ENCODE results near the gene RGL2. TPM values are rescaled to one million over a fixed set of nuclear protein-coding genes. Genes with fewer than 3 reads are reported as not detected.
"Not testable (repeated sequence)": the region's sequence is repeated elsewhere in the genome, so short reads cannot be mapped to it uniquely, and the experiment has no call there.

The RGL2 gene
- total and polyA plus RNA-seq, 8 donors: 83.3 to 157 (median 137) TPM

- DNase-seq: no peak
- no peak for ATAC-seq
- Histone ChIP-seq H3K27me3 (no peaks in the 10 kb centered on the region), H3K4me1 (no peaks in the 10 kb centered on the region), H3K27ac (no peak overlapping the region), H3K9me3 (no peaks in the 10 kb centered on the region), H3K36me3 (peaks cover 0 to 95% of the 10 kb centered on the region in 2 donors), H3K4me3 (no peak overlapping the region)
- intact Hi-C loops (cut with DNase I): no loop called here
- TF ChIP-seq, protein P1, sequence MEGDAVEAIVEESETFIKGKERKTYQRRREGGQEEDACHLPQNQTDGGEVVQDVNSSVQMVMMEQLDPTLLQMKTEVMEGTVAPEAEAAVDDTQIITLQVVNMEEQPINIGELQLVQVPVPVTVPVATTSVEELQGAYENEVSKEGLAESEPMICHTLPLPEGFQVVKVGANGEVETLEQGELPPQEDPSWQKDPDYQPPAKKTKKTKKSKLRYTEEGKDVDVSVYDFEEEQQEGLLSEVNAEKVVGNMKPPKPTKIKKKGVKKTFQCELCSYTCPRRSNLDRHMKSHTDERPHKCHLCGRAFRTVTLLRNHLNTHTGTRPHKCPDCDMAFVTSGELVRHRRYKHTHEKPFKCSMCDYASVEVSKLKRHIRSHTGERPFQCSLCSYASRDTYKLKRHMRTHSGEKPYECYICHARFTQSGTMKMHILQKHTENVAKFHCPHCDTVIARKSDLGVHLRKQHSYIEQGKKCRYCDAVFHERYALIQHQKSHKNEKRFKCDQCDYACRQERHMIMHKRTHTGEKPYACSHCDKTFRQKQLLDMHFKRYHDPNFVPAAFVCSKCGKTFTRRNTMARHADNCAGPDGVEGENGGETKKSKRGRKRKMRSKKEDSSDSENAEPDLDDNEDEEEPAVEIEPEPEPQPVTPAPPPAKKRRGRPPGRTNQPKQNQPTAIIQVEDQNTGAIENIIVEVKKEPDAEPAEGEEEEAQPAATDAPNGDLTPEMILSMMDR (IDR thresholded peaks at IDR 0.05): no peak
These were observed 34.7 kb downstream of the RGL2 start for GRCh38 chr6:33264015-33264414.

GRCh38 chr6:33262490-33262889 lies 36.3 kb downstream of the RGL2 start:
- H3K27ac ChIP-seq; ATAC-seq; H3K4me3 ChIP-seq; H3K9me3 ChIP-seq; H3K4me1 ChIP-seq; H3K27me3 ChIP-seq; intact Hi-C loops (cut with DNase I); DNase-seq: not testable (repeated sequence)
- H3K36me3 ChIP-seq: peaks cover 0 to 92% of the 10 kb centered on the region in 2 donors

- H3K4me3 ChIP-seq: no peak overlapping the region
- H3K9me3 ChIP-seq: no peaks in the 10 kb centered on the region
- DNase-seq (no peak), ATAC-seq (no peak)
- H3K27ac ChIP-seq: no peak overlapping the region
- H3K36me3 ChIP-seq: peaks cover 0 to 63% of the 10 kb centered on the region in 2 donors
- intact Hi-C loops (cut with DNase I): no loop called here
- H3K27me3 ChIP-seq: no peaks in the 10 kb centered on the region
- TF ChIP-seq, protein P1 (IDR thresholded peaks at IDR 0.05): no peak
- H3K4me1 ChIP-seq: no peaks in the 10 kb centered on the region
These were observed 39.7 kb downstream of the RGL2 start for GRCh38 chr6:33259032-33259431.

DNA sequence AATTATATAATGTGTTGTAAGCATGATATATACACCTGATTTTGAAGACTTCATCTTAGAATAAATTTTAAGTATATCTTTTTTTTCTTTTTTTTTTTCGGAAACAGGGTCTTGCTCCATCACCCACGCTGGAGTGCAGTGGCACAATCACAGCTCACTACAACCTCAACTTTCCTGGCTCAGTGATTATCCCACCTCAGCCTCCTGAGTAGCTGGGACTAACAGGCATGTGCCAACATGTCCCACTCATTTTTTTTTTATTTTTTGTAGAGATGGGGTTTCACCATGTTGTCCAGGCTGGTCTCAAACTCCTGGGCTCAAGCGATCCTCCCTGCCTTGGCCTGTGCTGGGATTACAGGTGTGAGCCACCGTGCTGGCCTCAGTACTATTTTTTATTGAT lies 44.2 kb downstream of the RGL2 start:
- Histone ChIP-seq H3K36me3 (peaks cover 0 to 26% of the 10 kb centered on the region in 2 donors), H3K27me3 (no peaks in the 10 kb centered on the region), H3K4me3 (no peak overlapping the region), H3K4me1 (peaks cover 8 to 18% of the 10 kb centered on the region in 2 donors), H3K9me3 (no peaks in the 10 kb centered on the region), H3K27ac (no peak overlapping the region)
- TF ChIP-seq, protein P1 (IDR thresholded peaks at IDR 0.05): no peak
- intact Hi-C loops (cut with DNase I): no loop called here
- ATAC-seq (no peak), DNase-seq (no peak)

- Histone ChIP-seq H3K27ac (no peak overlapping the region), H3K36me3 (peaks cover 0 to 14% of the 10 kb centered on the region in 2 donors), H3K4me1 (peaks cover 11 to 31% of the 10 kb centered on the region in 2 donors), H3K9me3 (no peaks in the 10 kb centered on the region), H3K4me3 (no peak overlapping the region), H3K27me3 (no peaks in the 10 kb centered on the region)
- intact Hi-C loops (cut with DNase I): no loop called here
- no peak for ATAC-seq
- DNase-seq: no peak
- TF ChIP-seq, protein P1 (IDR thresholded peaks at IDR 0.05): no peak
These were observed 46.0 kb downstream of the RGL2 start for GRCh38 chr6:33252759-33253158.

GRCh38 chr6:33251395-33252012 lies 47.2 kb downstream of the RGL2 start:
- intact Hi-C loops (cut with DNase I): no loop called here
- H3K9me3 ChIP-seq: no peaks in the 10 kb centered on the region
- H3K36me3 ChIP-seq: peaks cover 0 to 5% of the 10 kb centered on the region in 2 donors
- ATAC-seq (no peak), DNase-seq (no peak)
- peaks cover 11 to 31% of the 10 kb centered on the region in 2 donors for H3K4me1 ChIP-seq
- H3K4me3 ChIP-seq: no peak overlapping the region
- H3K27ac ChIP-seq: no peak overlapping the region
- H3K27me3 ChIP-seq: no peaks in the 10 kb centered on the region
- TF ChIP-seq, protein P1 (IDR thresholded peaks at IDR 0.05): no peak
